T-helper 1 cell (primary cell): ENCODE data around the gene EXO1.
"Not testable (repeated sequence)": the region's sequence is repeated elsewhere in the genome, so short reads cannot be mapped to it uniquely, and the experiment has no call there.

Experiments used
- DNase-seq, 5 donors: peaks; one replicate each; pipeline ENCODE4 v3.0.0-alpha.2; 2012 to 2020

EXO1 gene

GRCh38 chr1:241837416-241837815 is 10.6 kb upstream of the EXO1 start:
- no peak for DNase-seq

GRCh38 chr1:241837901-241838300 is 10.1 kb upstream of the EXO1 start:
- DNase-seq, result no peak

GRCh38 chr1:241838897-241839296 is 9.1 kb upstream of the EXO1 start:
- no peak for DNase-seq

GRCh38 chr1:241839369-241839979 is 8.5 kb upstream of the EXO1 start:
- no peak for DNase-seq

GRCh38 chr1:241840164-241840563 is 7.8 kb upstream of the EXO1 start:
- DNase-seq, result no peak

- DNase-seq, result no peak
These were observed 6.3 kb upstream of the EXO1 start for GRCh38 chr1:241841691-241842090.

- no peak for DNase-seq
These were observed 5.4 kb upstream of the EXO1 start for GRCh38 chr1:241842565-241842964.

GRCh38 chr1:241844593-241844992 is 3.4 kb upstream of the EXO1 start:
- DNase-seq, result no peak

GRCh38 chr1:241846375-241846774 is 1.6 kb upstream of the EXO1 start:
- DNase-seq, result no peak

GRCh38 chr1:241846862-241847539 is 1.0 kb upstream of the EXO1 start:
- DNase-seq, result no peak

GRCh38 chr1:241847540-241847795 is 536 bp upstream of the EXO1 start:
- no peak for DNase-seq

GRCh38 chr1:241848686-241849344 is 811 bp downstream of the EXO1 start:
- DNase-seq, result no peak

- no peak for DNase-seq
These were observed 1.3 kb downstream of the EXO1 start for GRCh38 chr1:241849345-241849695.

GRCh38 chr1:241855545-241856140 is 7.6 kb downstream of the EXO1 start:
- DNase-seq, result not testable (repeated sequence)

- no peak for DNase-seq
These were observed 9.1 kb downstream of the EXO1 start for GRCh38 chr1:241857131-241857530.

GRCh38 chr1:241860922-241861321 is 12.9 kb downstream of the EXO1 start:
- DNase-seq, result no peak

- DNase-seq, result no peak
These were observed 21.0 kb downstream of the EXO1 start for GRCh38 chr1:241869022-241869421.

- no peak for DNase-seq
These were observed 22.3 kb downstream of the EXO1 start for GRCh38 chr1:241870336-241870735.

GRCh38 chr1:241870746-241871430 is 22.9 kb downstream of the EXO1 start:
- no peak for DNase-seq

GRCh38 chr1:241881440-241881839 is 33.4 kb downstream of the EXO1 start:
- no peak for DNase-seq

- no peak for DNase-seq
These were observed 35.2 kb downstream of the EXO1 start for GRCh38 chr1:241883159-241883558.

- DNase-seq, result no peak
These were observed 40.2 kb downstream of the EXO1 start for GRCh38 chr1:241888232-241888631.

GRCh38 chr1:241891296-241891695 is 43.3 kb downstream of the EXO1 start:
- no peak for DNase-seq

GRCh38 chr1:241894016-241894415 is 46.0 kb downstream of the EXO1 start:
- DNase-seq, result no peak
